HG03575 (cell line): ENCODE results near the gene GTPBP4.
"Not testable (repeated sequence)": the region's sequence is repeated elsewhere in the genome, so short reads cannot be mapped to it uniquely, and the experiment has no call there.

Experiments used
- ATAC-seq: cut with Tn5 transposase; IDR thresholded peaks from one replicate; pipeline ENCODE4 v1.9.1; 2021; ENCODE audit not compliant: unreplicated experiment, insufficient number of reproducible peaks, low FRiP score; ENCODE audit errors: extremely low read depth

Gene GTPBP4

GRCh38 chr10:986137-986825 is 2.0 kb upstream of the GTPBP4 start:
- ATAC-seq: no peak

DNA sequence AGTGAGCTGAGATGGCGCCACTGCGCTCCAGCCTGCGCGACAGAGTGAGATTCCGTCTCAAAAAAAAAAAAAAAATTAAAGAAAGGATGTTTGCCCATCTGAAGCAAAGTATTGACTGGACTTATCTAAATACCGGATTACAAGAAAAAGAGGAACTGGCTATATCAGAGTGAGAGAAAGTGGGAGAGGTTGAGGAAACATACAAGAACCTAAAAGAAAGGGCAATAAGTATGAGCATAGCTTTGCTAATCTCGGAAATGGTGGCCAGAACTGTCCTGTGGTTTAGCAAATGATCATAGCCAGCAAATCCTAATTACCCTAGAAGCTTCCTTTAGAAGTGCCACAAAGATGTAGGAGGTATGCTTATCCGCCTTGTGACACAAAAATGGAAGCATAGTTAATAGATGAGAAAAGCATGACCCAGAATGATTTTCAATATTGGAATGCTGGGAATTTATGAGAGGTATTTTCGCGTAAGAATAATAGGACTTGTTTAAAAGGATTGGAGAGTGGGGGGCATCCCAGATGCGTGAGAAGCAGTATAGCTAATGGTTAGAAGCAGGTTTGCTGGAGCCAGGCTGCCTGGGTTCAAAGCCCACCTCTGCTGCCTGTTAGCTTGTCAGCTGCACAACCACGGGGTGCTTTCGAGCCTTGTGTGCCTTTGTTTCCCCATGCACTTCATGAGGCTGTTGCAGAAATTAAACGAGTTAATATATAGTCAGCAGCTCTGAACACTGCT is 1.2 kb upstream of the GTPBP4 start:
- ATAC-seq: no peak

DNA sequence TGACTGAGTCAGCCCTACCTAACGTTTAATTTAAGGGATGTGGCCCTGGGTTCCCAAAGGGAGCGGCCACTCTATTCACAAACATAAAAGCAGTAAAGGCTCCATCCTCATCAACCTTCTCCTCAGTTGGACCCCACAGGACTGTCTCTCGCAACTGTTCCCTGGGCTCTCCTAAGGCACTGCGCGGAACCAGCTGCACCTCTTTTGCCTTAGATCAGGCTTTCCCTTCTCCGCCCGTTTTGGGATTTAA is 689 bp upstream of the GTPBP4 start:
- ATAC-seq: no peak

DNA sequence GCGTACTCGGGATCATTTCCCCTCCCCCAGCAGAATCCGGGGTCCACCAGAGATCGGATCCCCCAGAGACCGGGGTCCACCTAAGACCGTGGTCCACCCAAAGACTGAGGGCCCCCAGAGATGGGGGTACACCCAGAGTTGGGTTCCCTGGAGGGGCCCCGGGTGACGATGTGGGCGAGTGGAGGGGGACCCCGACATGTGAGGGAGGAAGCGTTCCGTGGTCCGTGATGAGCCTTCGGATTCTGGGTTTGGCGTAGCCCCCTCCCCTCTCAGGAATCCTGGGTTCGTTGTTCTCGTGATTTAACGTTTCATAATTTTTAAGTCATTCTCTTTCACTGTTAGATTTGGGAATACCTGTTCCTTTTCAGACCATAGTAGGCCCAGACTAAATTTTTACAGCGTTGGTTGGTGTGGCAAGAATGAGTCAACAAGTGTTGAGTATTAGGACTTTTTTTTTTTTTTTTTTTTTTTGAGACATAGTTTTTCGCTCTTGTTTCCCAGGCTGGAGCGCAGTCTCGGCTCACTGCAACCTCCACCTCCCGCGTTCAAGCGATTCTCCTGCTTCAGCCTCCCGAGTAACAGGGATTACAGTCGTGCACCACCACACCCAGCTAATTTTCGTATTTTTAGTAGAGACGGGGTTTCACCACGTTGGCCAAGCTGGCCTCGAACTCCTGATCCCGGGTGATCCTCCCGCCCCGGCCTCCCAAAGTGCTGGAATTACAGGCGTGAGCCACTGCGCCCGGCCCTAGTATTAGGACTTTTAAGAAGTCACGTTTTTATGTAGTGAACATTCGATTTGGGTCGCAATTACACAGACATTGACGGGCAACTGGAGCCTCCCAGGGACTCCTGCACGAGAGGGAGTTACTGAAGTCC is 672 bp downstream of the GTPBP4 start:
- no peak for ATAC-seq

DNA sequence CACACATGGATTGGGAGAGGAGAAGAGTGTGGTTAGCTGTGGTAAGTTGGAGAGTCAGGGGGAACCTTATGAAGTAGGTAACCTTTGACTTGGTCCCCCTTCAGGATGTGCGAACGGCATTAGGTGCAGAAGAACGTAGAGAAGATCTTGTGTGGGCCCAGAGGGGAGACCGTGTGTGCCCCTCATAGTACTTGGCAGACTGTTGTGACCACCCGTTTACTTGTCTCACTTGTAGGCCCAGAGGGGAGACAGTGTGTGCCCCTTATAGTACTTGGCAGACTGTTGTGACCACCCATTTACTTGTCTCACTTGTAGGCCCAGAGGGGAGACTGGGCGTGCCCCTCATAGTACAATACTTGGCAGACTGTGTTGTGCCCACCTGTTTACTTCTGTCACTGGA is 2.6 kb downstream of the GTPBP4 start:
- ATAC-seq: no peak

GRCh38 chr10:992467-992866 is 4.2 kb downstream of the GTPBP4 start:
- no peak for ATAC-seq

- no peak for ATAC-seq
Observed at GRCh38 chr10:992871-993270, 4.6 kb downstream of the GTPBP4 start.

GRCh38 chr10:994836-995558 is 6.8 kb downstream of the GTPBP4 start:
- ATAC-seq: no peak

GRCh38 chr10:995559-995926 is 7.3 kb downstream of the GTPBP4 start:
- ATAC-seq: no peak

GRCh38 chr10:996031-996430 is 7.8 kb downstream of the GTPBP4 start:
- no peak for ATAC-seq

GRCh38 chr10:997266-998022 is 9.2 kb downstream of the GTPBP4 start:
- ATAC-seq: no peak

- ATAC-seq: no peak
Observed at GRCh38 chr10:1002425-1003006, 14.3 kb downstream of the GTPBP4 start.

DNA sequence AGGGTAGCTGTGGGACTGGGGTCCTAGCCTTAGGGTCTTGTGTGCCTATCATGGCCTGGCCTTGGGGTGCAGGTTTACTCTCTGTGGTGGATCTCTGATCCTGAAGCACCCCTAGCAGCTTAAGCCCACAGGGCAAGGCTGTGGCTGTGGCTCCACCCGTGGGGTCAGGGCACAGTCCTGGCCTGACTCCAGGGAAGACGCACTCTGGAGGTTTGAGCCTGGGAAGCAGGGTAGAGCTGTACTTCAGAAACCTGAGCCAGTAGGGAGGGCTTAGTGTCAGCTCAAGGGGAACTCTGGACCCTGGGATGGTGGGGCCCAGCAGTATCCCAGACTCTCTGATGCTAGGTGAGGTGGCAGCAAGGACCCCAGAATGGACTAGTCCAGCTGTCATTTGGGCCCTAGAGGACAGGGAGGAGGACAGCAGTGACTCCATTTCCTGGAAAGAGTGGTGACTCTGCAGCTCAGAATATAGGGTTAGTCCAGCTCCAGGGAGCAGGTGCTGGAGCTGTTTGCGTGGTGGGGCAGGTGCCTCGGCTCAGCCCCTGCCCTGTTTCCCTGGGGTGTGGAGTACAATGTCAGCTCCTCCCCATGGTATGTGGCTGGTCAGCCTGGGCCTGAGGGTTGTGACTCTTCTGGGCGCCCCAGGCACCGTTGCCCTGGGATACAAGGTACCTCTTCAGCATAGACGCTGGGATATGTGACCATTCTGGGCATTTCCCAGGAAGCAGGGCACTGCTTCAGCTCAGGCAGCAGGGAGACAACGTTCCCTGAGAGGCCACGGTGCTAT is 15.8 kb downstream of the GTPBP4 start:
- no peak for ATAC-seq

GRCh38 chr10:1006573-1006972 is 18.3 kb downstream of the GTPBP4 start:
- no peak for ATAC-seq

DNA sequence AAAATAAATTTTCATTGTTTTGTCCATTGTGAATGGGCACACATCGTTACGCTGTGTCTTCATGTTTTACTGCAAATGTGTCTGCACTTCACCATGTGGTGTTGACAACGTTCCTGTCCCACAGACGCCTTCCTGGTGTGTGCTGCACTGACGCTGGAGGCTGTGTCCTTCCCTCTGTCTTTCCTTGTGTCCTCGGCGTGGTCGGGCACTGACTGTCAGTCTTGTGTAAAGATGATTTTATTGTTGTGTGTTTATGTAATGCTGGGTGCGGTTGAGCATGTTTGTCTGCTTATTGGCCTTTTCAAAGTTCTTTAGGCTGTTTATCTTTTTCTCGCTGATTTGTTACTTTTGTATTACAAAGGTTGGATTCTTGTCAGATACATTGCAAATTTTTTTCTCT is 19.3 kb downstream of the GTPBP4 start:
- ATAC-seq: no peak

DNA sequence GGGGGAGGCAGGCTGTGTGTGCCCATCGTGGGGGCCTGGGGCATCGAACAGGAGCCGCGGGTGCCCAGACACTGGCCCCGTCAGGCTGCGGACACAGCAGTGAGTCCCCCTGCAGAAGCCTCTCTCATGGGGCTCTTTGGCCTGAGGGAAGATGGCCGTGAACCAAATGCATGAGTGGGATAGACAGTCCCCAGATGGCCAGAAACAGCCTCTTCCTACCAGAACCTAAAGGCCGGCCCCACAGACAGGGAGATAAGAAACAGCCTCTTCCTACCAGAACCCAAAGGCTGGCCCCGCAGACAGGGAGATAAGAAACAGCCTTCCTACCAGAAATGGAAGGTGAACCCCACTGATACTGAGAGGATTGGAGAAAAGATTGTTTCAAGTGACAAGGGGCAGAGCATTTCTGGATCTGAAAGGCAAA is 20.8 kb downstream of the GTPBP4 start:
- no peak for ATAC-seq

DNA sequence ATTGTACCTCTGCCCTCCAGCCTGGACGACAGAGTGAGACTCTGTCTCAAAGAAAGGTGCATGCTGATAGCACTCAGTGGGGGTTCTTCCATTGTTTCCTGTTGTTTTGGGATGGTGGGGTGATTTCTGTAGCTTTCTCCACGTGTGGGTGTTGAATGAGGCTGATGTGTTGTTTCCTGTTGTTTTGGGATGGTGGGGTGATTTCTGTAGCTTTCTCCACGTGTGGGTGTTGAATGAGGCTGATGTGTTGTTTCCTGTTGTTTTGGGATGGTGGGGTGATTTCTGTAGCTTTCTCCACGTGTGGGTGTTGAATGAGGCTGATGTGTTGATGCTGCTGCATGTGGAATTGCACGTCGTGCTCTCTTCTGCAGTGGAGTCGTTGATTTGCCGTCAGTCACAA is 21.7 kb downstream of the GTPBP4 start:
- not testable (repeated sequence) for ATAC-seq

DNA sequence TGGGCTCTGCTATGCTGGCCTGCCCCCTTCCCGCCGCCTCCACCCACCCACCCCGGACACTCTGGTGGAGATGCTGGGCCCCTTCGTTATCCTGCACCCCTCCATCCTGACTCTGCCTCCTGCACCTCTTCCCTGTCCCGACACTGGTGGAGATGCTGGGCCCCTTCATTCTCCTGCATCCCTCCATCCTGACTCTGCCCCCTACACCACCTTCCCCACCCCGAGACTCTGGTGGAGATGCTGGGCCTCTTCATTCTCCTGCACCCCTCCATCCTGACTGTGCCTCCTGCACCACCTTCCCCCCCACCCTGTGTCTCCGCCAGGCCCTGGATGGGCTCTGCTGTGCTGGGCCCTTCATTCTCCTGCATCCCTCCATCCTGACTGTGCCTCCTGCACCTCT is 22.5 kb downstream of the GTPBP4 start:
- ATAC-seq: no peak
